ENCODE results near the gene PLEKHA8. TPM values are rescaled to one million over a fixed set of nuclear protein-coding genes. Genes with fewer than 3 reads are reported as not detected.

Gene PLEKHA8
- total RNA-seq (10 to 100 TPM in 1 of 2 donors, 1 to 10 TPM in 1; 9.4 to 16.7 TPM), polyA plus RNA-seq (1 to 10 TPM; 2.7 to 3.7 TPM)
- long read RNA-seq, donor 1, full-length matches to known transcripts = 2 of 2 reads
- long read RNA-seq, donor 1, partial matches to known transcripts = 0 of 2 reads
- long read RNA-seq, donor 1, other reads (novel, unspliced or antisense) = 0 of 2 reads
- long read RNA-seq, donor 2, partial matches to known transcripts = 5 of 5 reads
- long read RNA-seq, donor 2, other reads (novel, unspliced or antisense) = 0 of 5 reads
- long read RNA-seq, donor 3, full-length matches to known transcripts = 1 of 1 reads
- long read RNA-seq, donor 3, partial matches to known transcripts = 0 of 1 reads
- long read RNA-seq, donor 3, other reads (novel, unspliced or antisense) = 0 of 1 reads
- long read RNA-seq, donor 4 = 0 reads
- long read RNA-seq, donor 5, full-length matches to known transcripts = 2 of 52 reads
- long read RNA-seq, donor 5, partial matches to known transcripts = 50 of 52 reads
- long read RNA-seq, donor 5, other reads (novel, unspliced or antisense) = 0 of 52 reads

DNA sequence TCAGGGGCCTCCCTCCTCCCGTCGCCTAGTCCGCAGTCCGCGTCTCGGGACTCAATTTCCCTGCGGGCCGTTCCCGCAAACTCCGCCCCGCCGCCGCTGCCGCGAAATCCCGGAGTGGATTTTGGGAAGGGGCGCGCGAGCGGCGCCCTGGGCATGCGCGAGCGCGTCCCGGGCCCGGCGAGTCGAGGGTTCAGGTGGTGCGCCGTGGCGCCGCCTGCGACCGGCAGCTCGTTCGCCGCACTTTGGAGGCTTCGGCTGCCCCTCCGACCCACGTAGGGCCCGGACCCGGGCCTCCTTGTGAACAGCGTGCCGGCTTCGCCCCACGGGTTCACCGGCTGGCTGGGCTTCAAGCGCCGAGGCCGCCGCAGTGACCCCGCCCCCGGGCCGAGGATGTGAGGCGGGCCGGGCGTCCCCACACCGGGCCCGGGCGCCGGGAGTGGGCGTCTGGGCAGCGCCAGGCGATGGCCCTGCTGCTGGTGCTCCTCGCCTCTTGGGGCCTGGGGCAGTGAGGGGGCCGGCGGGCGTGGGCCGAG, at the start of gene PLEKHA8:
Gene PLEKHA8 (plus strand): TSS at position 197 of the 533 bp plus-strand sequence. CDS start 351 bp downstream, outside the sequence.
- Histone ChIP-seq H3K36me3 (ENCODE audit: control insufficient read depth in 4 of 4, insufficient read depth in 4 of 4, low read length in 4 of 4) (peaks cover 0 to 3% (median 0%) of the 10 kb centered on the region in 4 donors), H3K4me1 (ENCODE audit: control insufficient read depth in 5 of 5, insufficient read depth in 5 of 5, low read length in 5 of 5) (peaks cover 3 to 32% (median 11%) of the 10 kb centered on the region in 5 donors), H3K9me3 (ENCODE audit: control insufficient read depth in 4 of 4, insufficient read depth in 3 of 4, low read length in 3 of 4) (no peaks in the 10 kb centered on the region), H3K9ac (ENCODE audit: insufficient read depth in 1 of 2, low read length in 2 of 2) (peak within 1 kb of the TSS; percentile 30 to 93), H3K27me3 (ENCODE audit: control insufficient read depth in 3 of 3, insufficient read depth in 3 of 3, low read length in 2 of 3) (no peaks in the 10 kb centered on the region), H3K27ac (ENCODE audit: low read depth in 1 of 2, low read length in 1 of 2) (peak within 1 kb of the TSS; percentile 89 to 97), H3K4me3 (peak within 1 kb of the TSS; percentile 92)
- TF ChIP-seq, protein P1, sequence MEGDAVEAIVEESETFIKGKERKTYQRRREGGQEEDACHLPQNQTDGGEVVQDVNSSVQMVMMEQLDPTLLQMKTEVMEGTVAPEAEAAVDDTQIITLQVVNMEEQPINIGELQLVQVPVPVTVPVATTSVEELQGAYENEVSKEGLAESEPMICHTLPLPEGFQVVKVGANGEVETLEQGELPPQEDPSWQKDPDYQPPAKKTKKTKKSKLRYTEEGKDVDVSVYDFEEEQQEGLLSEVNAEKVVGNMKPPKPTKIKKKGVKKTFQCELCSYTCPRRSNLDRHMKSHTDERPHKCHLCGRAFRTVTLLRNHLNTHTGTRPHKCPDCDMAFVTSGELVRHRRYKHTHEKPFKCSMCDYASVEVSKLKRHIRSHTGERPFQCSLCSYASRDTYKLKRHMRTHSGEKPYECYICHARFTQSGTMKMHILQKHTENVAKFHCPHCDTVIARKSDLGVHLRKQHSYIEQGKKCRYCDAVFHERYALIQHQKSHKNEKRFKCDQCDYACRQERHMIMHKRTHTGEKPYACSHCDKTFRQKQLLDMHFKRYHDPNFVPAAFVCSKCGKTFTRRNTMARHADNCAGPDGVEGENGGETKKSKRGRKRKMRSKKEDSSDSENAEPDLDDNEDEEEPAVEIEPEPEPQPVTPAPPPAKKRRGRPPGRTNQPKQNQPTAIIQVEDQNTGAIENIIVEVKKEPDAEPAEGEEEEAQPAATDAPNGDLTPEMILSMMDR (IDR thresholded peaks at IDR 0.05; ENCODE audit: control extremely low read depth, extremely low read depth) = peak; percentile 1
- DNase-seq (peak; percentile 93 to 95 (median 93)), ATAC-seq (ENCODE audit: insufficient read depth, low FRiP score) (peak; percentile 79)
- 0% methylated on average over 57 to 70 of the region's 70 CpGs for WGBS, 2 donors

DNA sequence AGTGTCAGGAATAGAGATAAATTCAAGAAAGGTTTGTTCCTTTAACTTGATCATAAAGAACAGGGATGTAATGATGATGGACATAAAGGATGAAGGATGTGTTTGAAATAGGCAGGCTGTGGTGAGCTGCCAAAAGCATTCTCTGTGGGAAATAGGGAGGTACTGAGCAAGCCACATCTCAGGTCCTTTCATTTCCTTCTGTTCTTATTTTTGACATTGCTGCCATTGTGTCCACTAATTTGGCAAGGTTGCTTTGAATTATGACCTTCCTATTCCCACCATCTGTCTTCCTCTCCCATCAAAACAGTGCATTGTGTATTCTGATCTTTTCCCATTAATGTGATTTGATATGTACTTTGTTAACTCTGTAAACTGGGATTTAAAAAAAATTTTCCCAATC, 48.1 kb upstream of the PLEKHA8 start:
- Histone ChIP-seq H3K9ac (ENCODE audit: insufficient read depth in 1 of 2, low read length in 2 of 2) (no peak overlapping the region), H3K4me1 (ENCODE audit: control insufficient read depth in 5 of 5, insufficient read depth in 5 of 5, low read length in 5 of 5) (peaks cover 0 to 17% (median 4%) of the 10 kb centered on the region in 5 donors), H3K27me3 (ENCODE audit: control insufficient read depth in 3 of 3, insufficient read depth in 3 of 3, low read length in 2 of 3) (no peaks in the 10 kb centered on the region), H3K9me3 (ENCODE audit: control insufficient read depth in 4 of 4, insufficient read depth in 3 of 4, low read length in 3 of 4) (no peaks in the 10 kb centered on the region), H3K27ac (ENCODE audit: low read depth in 1 of 2, low read length in 1 of 2) (no peak overlapping the region), H3K4me3 (no peak overlapping the region), H3K36me3 (ENCODE audit: control insufficient read depth in 4 of 4, insufficient read depth in 4 of 4, low read length in 4 of 4) (no peaks in the 10 kb centered on the region)
- DNase-seq = no peak
- no peak for ATAC-seq (ENCODE audit: insufficient read depth, low FRiP score)
- TF ChIP-seq, protein P1 (IDR thresholded peaks at IDR 0.05; ENCODE audit: control extremely low read depth, extremely low read depth) = no peak

DNA sequence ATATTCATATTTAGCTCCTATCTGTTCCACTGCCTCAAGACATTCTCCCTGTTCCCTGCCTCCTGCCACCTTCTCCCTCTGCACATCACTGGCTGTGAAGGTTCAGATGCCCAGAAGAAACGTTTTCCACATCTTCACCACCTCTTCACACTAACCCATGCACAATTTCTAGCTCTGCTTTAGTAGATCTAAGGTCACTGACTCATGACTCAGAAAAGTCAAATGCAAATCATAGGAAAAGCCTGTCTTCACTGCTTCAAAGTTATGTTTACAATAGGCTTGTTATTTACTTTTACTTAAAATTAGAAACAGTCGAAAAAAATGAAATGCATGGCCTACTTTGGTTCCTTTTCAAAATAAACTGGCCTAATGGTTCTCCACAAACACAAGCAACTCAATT, 41.1 kb upstream of the PLEKHA8 start:
- TF ChIP-seq, protein P1 (IDR thresholded peaks at IDR 0.05; ENCODE audit: control extremely low read depth, extremely low read depth) = no peak
- 40 to 62% methylated on average over 2 of the region's 2 CpGs for WGBS, 2 donors
- Histone ChIP-seq H3K27me3 (ENCODE audit: control insufficient read depth in 3 of 3, insufficient read depth in 3 of 3, low read length in 2 of 3) (no peaks in the 10 kb centered on the region), H3K4me1 (ENCODE audit: control insufficient read depth in 5 of 5, insufficient read depth in 5 of 5, low read length in 5 of 5) (peaks cover 0 to 11% (median 6%) of the 10 kb centered on the region in 5 donors), H3K4me3 (no peak overlapping the region), H3K27ac (ENCODE audit: low read depth in 1 of 2, low read length in 1 of 2) (no peak overlapping the region), H3K36me3 (ENCODE audit: control insufficient read depth in 4 of 4, insufficient read depth in 4 of 4, low read length in 4 of 4) (no peaks in the 10 kb centered on the region), H3K9me3 (ENCODE audit: control insufficient read depth in 4 of 4, insufficient read depth in 3 of 4, low read length in 3 of 4) (peaks cover 0 to 3% (median 0%) of the 10 kb centered on the region in 4 donors), H3K9ac (ENCODE audit: insufficient read depth in 1 of 2, low read length in 2 of 2) (no peak overlapping the region)
- DNase-seq = peak in 1 of 3 donors; percentile 24
- no peak for ATAC-seq (ENCODE audit: insufficient read depth, low FRiP score)
